NCI-H524 treated with DMSO at 0.1 percent for 48 hours (cell line): Measurements from ENCODE around the gene AVP.

Experiments used
- DNase-seq: peaks from one replicate; lab custom pipeline; 2025; lab: John Stamatoyannopoulos, UW

AVP gene

DNA sequence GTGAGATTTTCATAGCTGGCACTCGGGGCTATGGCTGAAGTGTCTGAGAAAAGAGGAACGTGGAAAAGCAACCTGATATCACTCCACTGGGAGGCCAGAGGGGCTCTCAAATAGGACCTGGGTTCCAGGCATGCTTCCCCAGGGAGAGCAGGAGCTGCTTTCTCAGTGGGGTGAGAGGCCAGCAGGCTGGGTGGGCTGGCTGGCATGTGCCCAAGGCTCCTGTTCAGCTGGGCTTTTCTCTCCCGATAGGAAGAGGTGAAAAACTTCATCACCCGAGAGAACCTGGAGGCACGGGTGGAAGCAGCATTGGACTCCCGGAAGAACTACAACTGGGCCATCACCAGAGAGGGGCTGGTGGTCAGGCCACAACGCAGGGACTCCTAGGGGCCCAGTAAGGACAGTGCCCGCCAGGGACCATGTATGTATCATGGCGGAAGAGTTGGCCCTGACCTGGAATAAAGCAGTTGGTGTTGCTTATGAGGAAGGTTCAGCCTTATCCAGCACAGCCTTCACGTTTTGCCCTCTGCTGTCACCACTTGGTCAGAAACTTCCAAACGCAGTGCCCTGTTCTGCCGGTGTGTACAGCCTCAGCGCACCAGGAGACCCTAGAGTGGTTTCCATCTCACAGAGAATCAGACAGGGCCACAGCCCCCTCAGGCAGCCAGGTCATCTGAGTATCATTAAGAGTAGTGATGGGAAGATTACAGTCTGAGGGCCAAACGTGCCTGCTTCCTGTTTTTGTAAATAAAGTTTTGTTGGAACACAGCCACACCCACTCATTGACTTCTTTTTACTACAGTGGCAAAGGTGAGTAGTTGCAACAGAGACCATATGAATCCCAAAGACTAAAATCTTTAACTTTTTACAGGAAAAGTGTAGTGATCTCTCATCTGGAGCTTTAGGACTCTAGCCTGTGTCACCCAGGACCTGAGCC is 36.8 kb downstream of the AVP start:
- DNase-seq = no peak

DNA sequence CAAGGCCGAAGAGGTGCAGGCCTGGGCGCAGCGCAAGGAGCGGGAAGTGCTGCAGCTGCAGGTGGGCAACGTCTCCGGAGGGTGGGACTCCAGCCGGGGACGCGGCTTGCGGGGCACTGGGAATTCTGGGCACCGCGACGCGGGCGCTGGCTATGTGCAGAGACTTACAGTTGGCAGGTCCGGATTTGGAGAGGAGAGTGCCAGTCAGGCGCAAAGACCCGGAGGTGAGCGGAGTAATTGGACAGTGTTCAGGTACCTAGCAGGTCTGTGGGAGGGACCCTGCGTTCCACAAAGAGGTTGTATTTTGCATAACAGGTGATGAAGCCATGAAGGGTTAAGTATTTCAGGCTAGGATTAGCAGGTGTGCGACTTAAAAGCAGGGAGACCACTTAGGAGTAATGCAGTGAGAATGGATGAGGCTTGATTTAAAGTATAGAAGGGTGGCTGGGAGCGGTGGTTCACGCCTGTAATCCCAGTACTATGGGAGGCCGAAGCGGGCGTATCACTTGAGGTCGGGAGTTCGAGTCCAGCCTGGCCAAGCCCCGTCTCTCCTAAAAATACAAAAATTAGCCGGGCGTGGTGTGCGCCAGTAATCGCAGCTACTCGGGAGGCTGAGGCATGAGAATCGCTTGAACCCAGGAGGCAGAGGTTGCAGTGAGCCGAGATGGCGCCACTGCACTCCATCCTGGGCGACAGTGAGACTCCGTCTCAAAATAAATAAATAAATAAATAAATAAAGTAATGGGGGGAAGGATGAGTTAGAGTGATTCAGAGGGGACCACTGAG is 37.7 kb downstream of the AVP start:
- no peak for DNase-seq

DNA sequence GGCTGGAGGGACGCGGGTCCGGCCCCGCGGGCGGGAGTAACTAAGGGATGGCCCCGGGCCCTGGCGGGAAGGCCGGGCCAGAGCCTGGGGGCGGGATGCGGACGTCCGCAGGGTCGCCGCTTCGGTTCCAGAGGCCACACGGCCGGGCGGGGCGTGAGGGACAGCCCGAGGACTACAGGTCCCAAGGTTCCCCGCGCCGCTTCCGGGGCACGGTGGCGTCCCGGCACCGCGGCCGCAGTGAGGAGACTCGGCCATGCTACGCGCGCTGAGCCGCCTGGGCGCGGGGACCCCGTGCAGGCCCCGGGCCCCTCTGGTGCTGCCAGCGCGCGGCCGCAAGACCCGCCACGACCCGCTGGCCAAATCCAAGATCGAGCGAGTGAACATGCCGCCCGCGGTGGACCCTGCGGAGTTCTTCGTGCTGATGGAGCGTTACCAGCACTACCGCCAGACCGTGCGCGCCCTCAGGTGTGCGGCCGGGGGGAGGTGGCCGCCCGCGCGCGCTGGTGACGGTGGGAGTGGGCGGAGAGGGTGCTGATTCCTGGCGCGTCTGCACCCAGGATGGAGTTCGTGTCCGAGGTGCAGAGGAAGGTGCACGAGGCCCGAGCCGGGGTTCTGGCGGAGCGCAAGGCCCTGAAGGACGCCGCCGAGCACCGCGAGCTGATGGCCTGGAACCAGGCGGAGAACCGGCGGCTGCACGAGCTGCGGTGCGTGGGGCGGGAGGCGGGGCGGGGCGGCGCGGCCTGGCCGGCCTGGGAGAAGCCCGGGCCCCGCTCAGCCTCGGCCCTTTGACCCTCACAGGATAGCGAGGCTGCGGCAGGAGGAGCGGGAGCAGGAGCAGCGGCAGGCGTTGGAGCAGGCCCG is 38.5 kb downstream of the AVP start, which contains the start of gene MRPS26:
TSS of gene MRPS26 (plus strand) at position 237 of the 861 bp plus-strand sequence. CDS start at position 254, 17 bp downstream.
- DNase-seq = no peak

DNA sequence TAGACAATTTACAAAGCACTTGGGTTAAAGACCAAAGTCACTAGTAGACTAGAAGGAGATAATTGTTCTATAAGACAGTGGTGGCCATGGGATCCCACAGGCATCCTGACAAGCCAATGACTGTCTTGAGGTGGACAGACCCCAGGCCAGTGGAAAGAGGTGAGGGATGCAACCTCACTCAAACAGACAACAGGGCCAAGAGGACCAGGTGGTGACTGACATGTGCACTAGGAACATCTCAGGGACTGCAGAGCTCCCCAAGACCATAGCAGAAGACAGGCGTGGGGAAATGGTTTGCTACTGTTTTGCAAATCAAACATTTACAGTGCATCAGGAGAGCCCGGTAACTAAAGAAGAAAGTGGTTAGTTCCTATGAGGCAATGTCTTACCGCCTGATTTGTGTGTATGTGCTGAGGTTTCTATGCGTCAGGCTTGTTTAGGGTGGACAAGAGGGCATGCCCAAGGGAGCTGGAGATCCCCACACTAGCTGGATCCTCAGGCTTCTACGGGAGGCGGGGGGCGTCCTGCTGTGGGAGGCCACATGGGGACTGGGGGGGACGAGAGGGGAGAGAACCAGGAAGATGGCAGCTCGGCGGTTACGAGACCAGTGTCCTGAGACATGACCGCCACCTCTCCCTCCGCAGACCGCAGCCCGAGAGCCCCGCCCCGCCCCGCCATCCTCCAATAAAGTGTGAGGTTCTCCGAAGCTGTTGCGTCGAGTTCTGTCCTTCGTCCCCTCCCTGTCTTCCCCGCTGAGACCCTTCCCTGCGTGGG is 39.3 kb downstream of the AVP start:
- peak; percentile 20 for DNase-seq

DNA sequence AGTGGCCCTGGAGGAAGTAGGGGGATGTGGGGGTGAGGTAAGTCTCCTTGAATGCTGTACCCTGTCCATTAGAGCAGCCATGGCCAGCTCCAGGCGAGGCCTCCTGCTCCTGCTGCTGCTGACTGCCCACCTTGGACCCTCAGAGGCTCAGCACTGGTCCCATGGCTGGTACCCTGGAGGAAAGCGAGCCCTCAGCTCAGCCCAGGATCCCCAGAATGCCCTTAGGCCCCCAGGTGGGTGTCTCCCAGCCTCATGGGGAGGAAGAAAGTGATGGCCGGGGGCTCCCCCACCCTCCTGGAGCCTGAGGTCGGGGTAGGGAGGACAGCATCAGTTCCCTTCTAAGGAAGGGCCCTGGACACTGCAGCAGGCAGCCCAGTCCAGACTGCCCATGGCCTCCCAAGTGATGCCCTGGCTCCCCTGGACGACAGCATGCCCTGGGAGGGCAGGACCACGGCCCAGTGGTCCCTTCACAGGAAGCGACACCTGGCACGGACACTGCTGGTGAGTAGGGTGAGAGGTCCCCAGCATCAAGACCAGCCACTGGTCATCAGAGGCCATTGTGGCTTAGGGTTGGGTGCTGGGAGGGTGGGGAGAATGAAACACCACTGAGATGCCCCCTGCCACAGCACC is 40.1 kb downstream of the AVP start:
- DNase-seq = no peak

DNA sequence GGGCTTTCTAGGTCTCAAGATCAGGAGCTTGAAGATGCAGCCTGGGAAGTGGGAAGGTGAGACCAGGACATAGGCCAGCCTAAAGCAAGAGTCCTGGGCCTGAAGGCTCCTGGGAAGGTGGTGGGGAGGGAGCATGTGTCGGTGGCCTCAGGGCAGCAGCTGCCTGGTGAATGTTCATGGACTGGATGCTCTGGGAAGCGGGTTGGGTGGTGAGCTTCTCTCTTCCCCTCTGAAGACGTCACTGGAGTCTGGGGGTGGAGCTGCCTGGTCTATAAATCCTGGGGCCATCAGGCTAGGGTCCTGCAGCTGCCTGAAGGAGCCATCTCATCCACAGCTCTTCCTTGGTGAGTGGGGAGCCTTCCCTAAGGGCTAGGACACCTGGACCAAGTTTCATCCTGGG is 41.2 kb downstream of the AVP start, which contains the start of gene GNRH2:
TSS of gene GNRH2 (plus strand) at position 301 of the 400 bp plus-strand sequence. CDS start 793 bp downstream, outside the sequence.
- DNase-seq = no peak

DNA sequence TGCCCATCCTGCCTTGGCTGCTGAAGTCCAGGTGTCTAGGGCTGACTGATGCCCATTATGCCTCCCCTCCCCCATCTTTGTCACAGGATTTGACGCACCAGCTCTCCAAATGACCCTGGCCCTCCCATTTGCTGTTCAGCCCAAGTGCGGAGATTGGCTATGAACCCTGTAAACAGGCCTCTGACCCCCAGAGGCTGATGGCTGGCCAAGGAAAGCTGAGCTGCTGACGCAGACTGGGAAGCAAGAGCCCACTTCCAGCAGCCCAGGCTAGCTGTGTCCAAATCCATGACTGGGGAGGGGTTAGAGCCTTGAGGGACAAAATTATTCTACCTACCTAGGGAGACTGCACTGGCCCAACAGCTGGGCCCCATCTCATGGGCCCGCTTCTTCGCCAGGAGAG is 41.9 kb downstream of the AVP start:
- DNase-seq = no peak

DNA sequence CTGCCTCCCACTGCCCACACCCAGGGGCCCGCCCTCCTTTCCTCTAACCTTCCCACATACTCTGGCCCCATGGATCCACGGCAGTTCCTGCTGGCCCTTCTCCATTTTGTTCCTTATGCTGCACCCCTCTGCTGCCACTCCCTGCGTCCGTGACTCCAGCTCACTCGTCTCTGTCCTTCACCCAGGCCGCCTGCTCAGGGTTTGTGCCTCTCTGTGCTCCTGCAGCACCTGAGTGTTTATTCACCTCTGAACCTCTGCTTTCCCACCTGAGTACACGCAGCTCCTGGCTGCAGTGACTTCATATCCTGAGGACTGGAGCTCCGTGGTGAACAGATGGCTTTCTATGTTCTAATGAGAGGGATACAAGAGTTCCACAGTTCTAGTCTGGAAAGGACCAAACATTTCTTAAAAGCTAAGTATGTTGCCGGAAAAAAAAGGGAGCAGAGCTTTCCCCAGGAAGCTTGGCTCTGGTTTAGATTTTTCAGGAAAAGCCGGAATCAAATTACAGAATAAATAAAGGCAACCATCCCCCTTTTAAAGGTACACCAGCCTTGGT is 42.6 kb downstream of the AVP start:
- DNase-seq = no peak

DNA sequence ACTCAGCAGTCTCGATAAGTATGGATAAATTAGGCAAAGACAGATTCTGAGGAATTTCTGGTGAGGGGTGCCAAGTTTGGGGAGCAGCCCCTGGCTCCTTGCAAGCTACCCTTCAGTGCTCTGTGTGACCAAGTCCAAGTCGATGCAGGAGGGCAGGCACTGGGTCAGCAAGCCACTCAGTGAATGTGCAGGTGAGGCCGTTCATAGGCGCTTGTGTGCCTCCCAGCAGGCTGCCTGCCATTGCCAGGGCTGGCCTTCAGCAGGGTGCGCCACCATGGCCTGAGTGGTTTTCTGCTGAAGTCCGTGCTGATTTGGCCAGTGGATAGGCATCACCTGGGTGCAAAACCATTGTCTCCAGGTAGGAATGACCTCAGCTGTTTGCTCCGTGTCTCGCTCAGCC is 44.4 kb downstream of the AVP start:
- no peak for DNase-seq

DNA sequence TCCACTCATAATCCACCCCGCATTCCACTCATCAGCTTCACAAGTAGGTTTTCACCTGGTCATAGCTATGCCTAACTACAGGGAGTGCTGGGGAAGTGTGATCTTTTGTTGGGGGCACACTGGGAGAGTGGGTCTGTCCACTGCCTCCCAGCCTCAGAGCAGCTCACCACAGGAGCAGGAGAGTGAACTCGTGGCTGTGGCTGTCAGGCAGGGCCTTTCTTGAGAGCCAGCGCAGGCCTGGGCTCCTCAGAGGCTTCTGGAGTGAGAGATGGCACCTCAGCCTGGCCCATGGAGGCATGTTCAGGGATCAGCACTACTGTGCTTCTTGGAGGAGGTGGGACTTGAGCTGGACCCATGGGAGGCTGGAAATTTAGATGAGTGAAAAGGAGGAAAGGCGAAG is 45.1 kb downstream of the AVP start:
- no peak for DNase-seq

DNA sequence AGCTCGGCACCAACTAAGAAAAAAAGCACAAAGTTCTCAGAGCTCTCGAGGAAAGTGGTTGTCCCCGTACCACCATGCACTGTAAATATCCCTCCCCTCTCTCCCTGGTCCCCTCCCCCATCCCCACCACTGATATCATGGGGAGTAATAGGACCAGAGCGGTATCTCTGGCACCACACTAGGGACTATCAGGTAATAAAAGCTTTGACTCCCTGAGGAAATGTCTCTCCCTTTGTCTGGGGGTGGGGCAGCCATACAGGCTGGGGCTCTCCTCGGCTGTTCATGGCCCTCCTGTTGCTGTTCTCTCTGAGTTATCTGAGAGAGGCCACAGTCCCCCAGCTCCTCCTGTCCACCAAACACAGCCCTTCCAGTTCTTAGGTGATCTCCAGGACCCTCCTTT is 46.1 kb downstream of the AVP start:
- DNase-seq = no peak

DNA sequence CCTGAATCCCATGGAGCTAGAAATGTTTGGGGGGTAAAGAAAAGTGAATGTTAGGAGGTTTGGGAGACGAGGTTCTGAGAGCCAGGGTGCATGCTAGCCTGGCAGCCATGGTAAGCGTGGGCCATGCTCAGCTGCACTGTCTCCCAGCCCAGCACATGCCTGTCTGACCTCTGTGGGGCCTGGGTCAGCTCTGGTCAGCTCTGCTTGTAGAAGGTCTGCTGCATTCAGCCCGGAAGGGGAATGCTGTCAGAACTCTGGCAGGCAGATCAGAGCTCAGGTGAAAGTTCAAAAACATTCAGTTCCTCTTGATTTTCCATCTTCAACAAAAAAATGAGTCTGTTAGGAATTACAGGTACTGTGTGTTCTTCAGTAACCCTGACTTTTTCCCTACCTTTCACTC is 46.9 kb downstream of the AVP start:
- DNase-seq = no peak

DNA sequence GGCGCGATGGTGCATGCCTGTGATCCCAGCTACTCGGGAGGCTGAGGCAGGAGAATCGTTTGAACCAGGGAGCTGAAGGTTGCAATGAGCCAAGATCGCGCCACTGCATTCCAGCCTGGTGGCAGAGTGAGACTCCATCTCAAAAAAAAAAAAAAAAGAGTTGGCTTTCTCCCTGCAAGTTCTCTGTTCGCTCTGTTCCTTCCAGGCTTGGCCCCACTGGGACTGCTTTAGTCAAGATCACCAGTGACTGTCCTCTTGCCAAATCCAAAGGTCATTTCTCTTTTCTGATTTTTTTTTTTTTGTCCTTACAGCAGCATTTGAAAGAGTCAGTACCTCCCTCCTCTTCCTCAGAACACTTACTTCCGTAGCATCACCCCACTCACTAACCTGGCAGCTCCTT is 51.9 kb downstream of the AVP start:
- no peak for DNase-seq
